NCI-H2227 treated with DMSO at 0.1 percent for 48 hours (cell line): ENCODE measurements around the gene GNB1.
"Not testable (repeated sequence)": the region's sequence is repeated elsewhere in the genome, so short reads cannot be mapped to it uniquely, and the experiment has no call there.

Experiments used
- DNase-seq: peaks from one replicate; lab custom pipeline; 2025; lab: John Stamatoyannopoulos, UW

The GNB1 gene

GRCh38 chr1:1741013-1741412 is 149.9 kb downstream of the GNB1 start:
- DNase-seq, result not testable (repeated sequence)

GRCh38 chr1:1738799-1739337 is 152.0 kb downstream of the GNB1 start:
- DNase-seq, result not testable (repeated sequence)

GRCh38 chr1:1737675-1738590 is 153.0 kb downstream of the GNB1 start:
- not testable (repeated sequence) for DNase-seq
